ENCODE data around the gene PAM.

PAM gene

GRCh38 chr5:102777099-102777498 lies 22.0 kb downstream of the PAM start:
- DNase-seq, result no peak

GRCh38 chr5:102778478-102778877 lies 23.4 kb downstream of the PAM start:
- DNase-seq, result no peak

- DNase-seq, result no peak
These were observed 26.3 kb downstream of the PAM start for GRCh38 chr5:102781359-102781758.

DNA sequence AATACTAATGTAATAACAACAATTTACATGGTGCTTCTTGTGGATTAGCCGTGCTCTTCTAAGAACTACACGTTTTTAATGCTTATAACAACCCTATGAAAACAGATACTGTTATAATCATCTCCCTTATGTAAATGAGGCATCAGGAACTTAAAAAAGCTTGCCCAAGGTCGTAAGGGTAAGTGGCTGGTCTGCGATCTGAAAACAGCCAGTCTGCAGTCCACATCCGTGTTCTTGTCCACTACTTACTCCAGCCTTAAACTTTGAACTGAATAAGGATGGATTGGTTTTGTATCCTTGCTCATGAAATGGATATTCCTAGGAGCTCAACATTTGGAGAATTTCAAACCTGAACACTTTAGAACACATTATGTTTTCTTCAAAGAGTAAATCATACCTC lies 26.7 kb downstream of the PAM start:
- DNase-seq, result no peak

GRCh38 chr5:102782217-102782872 lies 27.2 kb downstream of the PAM start:
- no peak for DNase-seq

DNA sequence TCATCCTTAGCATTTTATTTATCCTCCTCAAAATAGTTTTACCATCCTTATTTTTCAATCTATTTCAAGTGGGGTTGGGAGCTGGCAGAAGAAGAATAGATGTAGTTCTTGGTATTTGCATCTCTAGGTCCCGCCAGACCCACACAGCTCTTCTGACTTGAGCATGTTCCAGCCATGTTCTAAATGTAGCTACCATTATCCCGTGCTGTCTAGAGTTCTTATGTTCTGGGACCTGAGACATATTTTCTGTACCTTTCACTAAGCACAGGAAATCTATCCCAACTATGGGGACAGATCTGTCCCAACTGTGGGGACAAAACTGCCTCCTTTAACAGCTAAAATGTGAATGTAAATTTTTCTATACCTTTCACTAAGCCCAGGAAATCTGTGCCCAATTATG lies 32.0 kb downstream of the PAM start:
- DNase-seq, result no peak

- no peak for DNase-seq
These were observed 33.7 kb downstream of the PAM start for GRCh38 chr5:102788788-102789187.

DNA sequence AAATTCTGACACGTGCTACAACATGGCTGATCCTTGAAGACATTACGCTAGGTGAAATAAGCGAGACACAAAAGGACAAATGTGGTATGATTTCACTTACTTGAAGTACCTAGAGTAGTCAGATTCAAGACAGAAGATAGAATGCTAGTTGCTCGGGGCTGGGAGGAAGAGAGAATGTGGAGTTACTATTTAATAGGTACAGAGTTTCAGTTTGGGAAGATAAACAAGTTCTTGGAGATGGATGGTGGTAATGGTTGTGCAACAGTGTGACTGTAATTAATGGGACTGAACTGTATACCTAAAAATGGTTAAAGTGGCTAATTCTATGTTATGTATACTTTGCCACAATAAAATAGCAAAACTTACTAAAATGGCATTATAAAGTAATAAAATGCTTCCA lies 34.4 kb downstream of the PAM start:
- DNase-seq, result no peak

DNA sequence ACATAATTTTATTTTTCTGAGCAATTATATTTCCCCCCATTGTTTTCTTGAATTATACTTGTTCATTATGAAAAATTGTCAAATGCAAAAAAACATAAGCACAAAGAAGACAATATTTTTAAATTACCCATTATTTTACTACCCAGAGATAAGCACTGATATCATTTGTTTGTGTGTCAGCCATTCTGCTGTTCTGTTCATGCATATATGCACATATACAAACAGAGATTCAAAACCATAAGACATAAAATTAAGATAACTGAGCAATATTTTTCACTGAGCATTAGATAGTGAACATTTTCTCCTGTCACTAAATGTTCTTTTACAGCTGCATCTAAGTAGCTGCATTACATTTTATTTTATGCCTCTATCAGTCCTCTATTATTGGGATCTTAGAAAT lies 35.6 kb downstream of the PAM start:
- no peak for DNase-seq

- no peak for DNase-seq
These were observed 37.6 kb downstream of the PAM start for GRCh38 chr5:102792705-102793104.

DNA sequence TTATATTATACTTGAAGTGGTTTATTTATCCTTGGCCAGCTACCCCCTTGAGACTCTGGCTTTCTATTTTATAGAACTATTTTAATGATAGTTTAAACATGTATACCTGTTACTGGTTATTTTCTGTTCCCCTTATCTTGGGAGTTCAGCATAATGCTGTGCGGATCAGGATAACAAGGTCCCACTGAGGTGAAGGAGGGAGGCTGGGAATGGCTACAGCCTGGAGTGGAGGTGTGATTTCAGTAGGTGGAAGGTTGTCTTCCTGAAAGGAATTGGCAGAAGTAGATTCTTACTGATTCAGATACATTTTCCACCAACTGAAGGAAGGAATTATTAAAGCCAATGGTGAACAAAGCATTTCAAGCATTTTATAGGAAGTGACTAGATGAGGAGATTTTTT lies 38.9 kb downstream of the PAM start:
- DNase-seq, result no peak

- DNase-seq, result no peak
These were observed 39.7 kb downstream of the PAM start for GRCh38 chr5:102794677-102795331.

GRCh38 chr5:102795526-102795925 lies 40.4 kb downstream of the PAM start:
- no peak for DNase-seq

DNA sequence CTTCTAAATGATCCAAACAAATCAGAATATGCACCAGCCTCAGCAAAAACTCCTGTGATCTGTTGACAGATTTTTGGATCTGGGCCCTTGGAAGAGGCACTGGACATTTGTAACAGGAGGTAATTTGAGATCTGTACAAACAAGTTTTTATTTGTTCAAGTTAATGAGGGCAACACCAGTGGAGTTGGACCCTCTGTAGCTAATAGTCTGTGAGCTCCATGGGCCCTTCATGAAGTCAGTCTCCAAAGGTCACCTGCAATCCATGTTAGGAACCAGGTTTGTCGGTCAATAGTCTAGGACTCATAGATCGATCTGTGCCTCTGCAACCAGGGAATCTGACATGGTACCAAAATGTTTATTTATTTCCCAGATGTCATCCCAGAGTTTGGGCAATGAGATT lies 40.9 kb downstream of the PAM start:
- no peak for DNase-seq

DNA sequence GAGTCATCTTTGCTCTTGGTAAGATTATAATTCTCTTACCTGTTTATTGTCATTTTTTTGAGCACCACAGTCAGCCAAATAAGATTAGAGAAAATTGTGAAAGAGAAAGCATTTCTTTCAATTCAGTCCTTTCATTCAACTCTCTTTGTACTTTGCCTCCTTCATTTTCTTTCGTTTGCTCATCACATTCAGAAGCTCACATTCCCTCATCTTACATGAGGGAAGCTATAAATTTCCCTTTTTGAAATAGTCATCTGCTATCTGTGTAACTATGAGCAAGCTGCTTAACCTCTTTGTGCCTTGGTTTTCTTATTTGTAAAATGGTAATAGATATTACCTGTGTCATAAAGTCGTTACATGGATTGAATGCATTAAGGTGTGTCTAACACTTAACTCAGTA lies 41.4 kb downstream of the PAM start:
- DNase-seq, result no peak

- DNase-seq, result no peak
These were observed 42.3 kb downstream of the PAM start for GRCh38 chr5:102797322-102797884.

- DNase-seq, result no peak
These were observed 43.1 kb downstream of the PAM start for GRCh38 chr5:102798104-102798785.

DNA sequence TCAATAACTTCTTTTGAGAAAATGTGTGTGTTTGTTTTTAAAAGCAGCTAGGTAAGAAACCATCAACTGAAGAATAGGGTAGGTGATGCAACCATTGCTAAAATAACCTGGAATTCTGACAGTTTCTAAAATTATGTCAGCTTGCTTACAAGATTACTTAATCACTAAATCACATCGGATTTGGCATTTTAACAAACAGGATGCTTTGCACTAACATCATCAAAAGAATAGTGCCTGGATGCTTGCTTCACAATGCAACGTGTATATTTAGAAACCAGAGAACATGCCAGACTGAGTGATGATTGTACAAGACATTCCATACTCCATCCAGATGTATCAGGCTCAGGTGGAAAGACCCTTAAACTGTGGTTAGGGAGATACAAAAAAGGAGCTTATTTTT lies 43.9 kb downstream of the PAM start:
- no peak for DNase-seq

- no peak for DNase-seq
These were observed 45.3 kb downstream of the PAM start for GRCh38 chr5:102800427-102800826.

DNA sequence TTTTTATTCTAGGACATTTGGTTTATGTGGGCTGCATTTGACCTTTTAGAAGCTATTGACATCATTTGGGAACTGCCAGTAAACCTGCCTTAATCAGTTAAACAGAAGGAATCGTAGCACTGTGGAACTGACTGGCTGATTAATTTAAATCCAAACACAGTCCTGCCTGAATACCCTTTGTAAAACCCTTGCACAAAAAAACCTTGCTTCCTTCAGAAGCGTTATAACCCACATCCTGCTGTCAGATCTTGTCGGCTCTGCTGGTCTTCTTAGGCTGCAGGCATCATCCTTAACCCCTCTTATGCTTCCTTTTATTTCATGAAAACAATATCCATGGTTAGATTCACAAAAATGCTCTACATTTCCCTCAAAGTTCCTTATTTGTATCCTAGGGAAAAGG lies 46.3 kb downstream of the PAM start:
- no peak for DNase-seq

DNA sequence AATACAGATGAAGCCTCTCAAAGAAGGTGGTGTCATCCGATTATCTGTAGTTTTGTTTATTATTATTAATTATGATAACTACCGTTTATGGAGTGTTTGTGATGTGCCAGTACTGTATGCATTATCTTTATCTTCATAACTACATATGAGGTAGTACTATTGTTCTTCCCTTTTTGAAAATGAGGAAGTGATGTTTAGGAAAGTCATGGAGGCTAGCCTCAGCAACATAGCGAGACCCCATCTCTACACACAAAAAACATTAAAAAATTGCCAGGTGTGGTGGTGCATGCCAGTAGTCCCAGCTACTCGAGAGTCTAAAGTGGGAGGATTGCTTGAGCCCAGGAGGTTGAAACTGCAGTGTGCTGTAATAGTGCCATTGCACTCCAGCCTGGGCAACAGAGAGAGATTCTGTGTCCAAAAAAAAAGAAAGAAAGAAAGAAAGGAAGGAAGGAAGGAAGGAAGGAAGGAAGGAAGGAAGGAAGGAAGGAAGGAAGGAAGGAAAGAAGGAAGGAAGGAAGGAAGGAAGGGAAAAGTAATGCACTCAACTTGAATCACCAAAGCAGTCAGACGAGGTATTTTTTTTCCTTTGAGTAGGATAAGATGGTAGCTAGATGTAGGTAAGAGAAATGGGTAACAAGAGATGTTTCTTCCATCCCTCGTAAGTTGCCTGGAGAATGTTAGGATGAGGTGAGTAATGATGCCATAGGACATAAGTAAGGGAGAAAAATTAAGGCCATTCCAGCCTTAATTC lies 47.8 kb downstream of the PAM start:
- no peak for DNase-seq
